Choroid plexus epithelial cell (primary cell): ENCODE measurements around the gene PELO.

Source experiments
- DNase-seq: peaks from one replicate; pipeline ENCODE4 v3.0.0-alpha.2; 2010; ENCODE audit warnings: low read depth
- H3K4me3 ChIP-seq: 2 replicates; pipeline ENCODE4 v1.5.1; 2011; ENCODE audit warnings: low read depth, mild to moderate bottlenecking, control low read depth, low read length, moderate library complexity
- TF ChIP-seq, protein P1 (sequence below): conservative IDR thresholded peaks from 2 replicates; pipeline ENCODE4 v1.5.1; 2011; ENCODE audit warnings: low read depth, mild to moderate bottlenecking, control low read depth, inconsistent platforms, low read length, moderate library complexity

PELO gene

DNA sequence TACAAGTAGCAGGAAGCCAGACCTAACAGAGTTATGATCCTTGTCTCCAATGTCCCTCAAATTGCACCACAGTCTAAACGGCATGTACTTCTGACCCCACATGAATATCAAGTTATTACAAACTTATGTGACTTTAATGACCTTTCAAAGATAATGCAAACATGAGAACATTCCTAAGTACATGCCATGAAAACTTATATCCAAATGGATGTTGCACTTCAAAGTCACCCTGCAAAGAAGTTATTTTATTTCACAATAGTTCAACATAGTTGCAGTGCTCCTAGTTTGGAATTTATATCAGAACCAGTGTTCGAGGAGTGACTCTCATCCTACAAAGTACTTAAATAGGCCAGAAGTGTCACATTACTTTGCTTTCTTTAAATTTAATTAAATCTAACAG lies 41.2 kb upstream of the PELO start:
- DNase-seq = peak; percentile 71
- TF ChIP-seq, protein P1, sequence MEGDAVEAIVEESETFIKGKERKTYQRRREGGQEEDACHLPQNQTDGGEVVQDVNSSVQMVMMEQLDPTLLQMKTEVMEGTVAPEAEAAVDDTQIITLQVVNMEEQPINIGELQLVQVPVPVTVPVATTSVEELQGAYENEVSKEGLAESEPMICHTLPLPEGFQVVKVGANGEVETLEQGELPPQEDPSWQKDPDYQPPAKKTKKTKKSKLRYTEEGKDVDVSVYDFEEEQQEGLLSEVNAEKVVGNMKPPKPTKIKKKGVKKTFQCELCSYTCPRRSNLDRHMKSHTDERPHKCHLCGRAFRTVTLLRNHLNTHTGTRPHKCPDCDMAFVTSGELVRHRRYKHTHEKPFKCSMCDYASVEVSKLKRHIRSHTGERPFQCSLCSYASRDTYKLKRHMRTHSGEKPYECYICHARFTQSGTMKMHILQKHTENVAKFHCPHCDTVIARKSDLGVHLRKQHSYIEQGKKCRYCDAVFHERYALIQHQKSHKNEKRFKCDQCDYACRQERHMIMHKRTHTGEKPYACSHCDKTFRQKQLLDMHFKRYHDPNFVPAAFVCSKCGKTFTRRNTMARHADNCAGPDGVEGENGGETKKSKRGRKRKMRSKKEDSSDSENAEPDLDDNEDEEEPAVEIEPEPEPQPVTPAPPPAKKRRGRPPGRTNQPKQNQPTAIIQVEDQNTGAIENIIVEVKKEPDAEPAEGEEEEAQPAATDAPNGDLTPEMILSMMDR = no peak
- H3K4me3 ChIP-seq = no peak overlapping the region

DNA sequence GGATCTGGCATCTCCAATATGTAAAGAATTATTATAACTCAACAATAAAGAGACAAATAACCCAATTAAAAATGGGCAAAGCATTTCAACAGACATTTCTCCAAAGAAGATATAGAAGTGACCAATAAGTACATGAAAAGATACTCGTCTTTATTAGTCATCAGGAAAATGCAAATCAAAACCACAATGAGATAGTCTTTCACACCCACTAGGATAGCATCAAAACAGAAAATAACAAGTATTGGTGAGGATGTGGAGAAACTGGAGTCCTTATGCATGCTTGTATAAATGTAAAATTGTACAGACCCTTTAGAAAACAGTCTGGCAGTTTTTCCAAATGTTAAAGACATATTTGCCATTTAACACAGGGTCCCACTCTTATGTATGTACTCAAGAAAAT lies 39.1 kb upstream of the PELO start:
- TF ChIP-seq, protein P1 = no peak
- no peak for DNase-seq
- H3K4me3 ChIP-seq = no peak overlapping the region

DNA sequence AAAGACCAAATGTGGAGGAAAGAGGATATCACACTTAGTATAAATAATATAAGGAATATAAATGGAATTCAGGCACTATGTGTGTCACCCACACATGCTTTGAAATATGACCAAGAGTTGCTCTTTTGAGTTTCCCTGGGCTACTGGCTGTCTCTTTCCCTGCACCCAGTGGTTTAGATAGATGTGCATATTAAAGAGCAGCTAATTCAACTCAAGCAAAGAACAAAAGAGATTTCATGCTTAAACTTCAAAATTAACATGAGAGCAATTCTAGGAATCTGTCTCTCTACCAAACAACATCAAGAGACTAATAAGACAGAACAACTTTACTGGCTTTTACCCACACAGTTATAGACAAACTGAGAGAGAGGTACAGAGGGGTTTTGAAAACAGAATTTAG lies 38.0 kb upstream of the PELO start:
- H3K4me3 ChIP-seq = no peak overlapping the region
- TF ChIP-seq, protein P1 = no peak
- DNase-seq = no peak

DNA sequence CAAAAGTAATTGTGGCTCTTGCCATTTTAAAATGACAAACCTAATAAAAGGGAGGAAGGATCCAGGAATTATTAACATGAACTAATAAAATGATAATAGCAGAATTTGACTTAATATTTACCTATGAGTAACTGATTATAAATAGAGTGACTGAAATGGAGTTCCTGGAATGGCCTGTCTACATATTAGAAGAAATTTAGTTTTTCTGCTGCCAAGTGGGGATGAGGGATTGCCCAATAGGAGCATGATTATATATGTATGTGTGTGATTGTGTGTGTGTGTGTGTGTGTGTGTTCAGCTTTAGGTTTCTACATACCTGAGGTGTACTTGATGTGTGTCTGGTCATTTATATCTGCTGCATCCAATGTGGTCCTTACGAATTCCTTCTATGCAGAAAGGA lies 36.6 kb upstream of the PELO start:
- no peak overlapping the region for H3K4me3 ChIP-seq
- peak; percentile 41 for DNase-seq
- TF ChIP-seq, protein P1 = no peak

DNA sequence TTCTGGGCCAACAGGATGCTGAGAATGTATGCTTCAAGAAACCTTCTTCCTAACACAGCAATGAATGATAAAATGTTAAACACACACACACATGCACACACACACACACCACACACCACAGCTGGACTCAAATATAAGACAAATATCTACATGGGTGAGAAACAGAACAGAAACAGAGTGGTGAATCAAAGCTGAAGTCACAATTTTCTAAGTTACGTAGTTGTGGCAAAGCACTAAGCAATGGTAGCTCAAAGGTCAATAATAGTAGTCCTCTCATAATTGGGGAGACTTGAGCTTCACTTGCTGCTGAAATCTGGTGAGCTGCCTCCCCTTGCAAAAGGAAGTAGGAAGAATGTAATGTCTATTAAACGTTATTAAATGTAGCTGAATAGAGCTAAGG lies 33.7 kb upstream of the PELO start:
- no peak for DNase-seq
- TF ChIP-seq, protein P1 = no peak
- H3K4me3 ChIP-seq = no peak overlapping the region

DNA sequence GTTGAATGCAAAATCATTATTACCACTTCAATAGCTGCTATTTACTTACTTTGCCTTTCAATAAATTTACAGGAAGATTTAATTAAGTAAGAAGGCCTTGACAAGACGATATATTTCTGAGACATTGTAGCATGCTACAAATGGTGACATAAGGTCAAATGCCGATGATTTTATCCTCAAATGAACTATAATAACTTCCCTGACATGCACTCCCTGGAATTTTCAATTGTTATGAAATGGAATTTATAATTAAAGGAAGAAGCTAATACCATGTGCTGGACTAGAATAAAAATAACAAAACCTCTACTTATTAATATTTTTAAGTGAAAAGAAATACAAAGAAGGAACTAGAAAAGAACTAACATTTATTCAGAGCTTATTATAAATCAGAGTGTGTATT lies 30.2 kb upstream of the PELO start:
- H3K4me3 ChIP-seq = no peak overlapping the region
- DNase-seq = no peak
- TF ChIP-seq, protein P1 = no peak

DNA sequence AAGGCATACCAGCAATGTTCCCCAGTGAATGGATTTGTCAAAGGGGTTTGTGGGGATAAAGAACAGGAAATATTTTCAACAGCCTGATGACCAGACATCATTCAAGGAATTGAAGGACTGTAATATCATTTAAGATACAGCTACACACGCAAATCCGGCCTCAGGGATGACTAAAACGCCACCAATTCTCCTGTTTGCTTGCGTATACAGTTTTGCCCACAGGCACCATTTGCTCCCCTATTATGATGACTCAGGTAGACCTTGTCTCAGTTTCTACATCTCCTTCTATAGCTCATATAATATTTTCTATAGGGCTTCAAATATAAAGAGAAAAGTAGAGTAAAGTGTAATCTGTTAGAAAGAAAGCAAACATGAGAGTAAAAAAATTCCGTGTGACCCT lies 29.7 kb upstream of the PELO start:
- no peak overlapping the region for H3K4me3 ChIP-seq
- TF ChIP-seq, protein P1 = no peak
- no peak for DNase-seq
